ENCODE results near the gene CALML4.
"Not testable (repeated sequence)": the region's sequence is repeated elsewhere in the genome, so short reads cannot be mapped to it uniquely, and the experiment has no call there.

Gene CALML4

DNA sequence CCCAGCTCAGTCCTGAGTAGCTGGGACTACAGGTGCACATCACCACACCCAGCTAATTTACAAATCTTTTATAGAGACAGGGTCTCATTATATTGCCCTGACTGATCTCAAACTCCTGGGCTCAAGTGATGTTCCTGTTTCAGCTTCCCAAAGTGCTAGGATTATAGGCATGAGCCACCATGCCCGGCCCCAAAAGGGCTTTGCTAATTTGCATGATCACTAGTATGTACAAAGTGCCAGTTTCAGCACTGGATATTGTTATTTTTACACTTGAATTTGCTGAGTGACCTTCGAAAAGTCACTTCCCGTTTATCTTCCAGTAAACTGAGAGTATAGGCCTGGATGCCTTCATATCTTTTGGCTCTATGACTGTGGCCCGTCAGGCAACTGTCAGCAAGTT lies 12.2 kb upstream of the CALML4 start:
- H3K27ac ChIP-seq (ENCODE audit: low read depth, low read length), result no peak overlapping the region
- no peak overlapping the region for H3K9ac ChIP-seq (ENCODE audit: low read depth in 1 of 2, low read length in 2 of 2)
- H3K4me1 ChIP-seq (ENCODE audit: control insufficient read depth in 1 of 2, insufficient read depth in 2 of 2, low read length in 2 of 2), result no peaks in the 10 kb centered on the region

DNA sequence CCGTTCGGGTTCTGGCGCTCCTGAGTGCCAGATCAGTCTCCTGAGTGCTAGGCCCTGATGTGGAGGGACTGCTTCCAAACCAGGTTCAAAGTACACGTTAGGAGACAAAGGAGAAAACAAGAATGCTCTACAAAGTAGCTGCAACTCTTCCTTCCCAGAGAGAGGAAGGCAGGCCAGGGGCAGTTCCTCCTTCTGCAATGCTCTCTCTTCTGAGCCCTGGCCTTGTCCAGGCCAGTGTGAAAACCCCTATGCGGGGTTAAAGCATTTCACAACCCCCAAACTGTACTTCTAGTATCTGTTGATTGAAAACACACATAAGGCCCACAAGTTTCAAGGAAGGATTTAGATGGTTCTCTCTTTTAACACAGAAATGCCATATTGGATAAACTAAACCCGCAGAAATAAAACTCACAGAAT lies 9.7 kb upstream of the CALML4 start:
- H3K9me3 ChIP-seq (ENCODE audit: control insufficient read depth in 1 of 2, low read length in 2 of 2), result no peaks in the 10 kb centered on the region
- no peaks in the 10 kb centered on the region for H3K27me3 ChIP-seq (ENCODE audit: control insufficient read depth in 1 of 2, insufficient read depth in 2 of 2, low read length in 2 of 2)
- no peak overlapping the region for H3K9ac ChIP-seq (ENCODE audit: low read depth in 1 of 2, low read length in 2 of 2)
- H3K4me3 ChIP-seq (ENCODE audit: low read depth in 1 of 2, low read length in 2 of 2), result no peak overlapping the region
- no peak overlapping the region for H3K27ac ChIP-seq (ENCODE audit: low read depth, low read length)
- H3K36me3 ChIP-seq (ENCODE audit: control insufficient read depth in 1 of 2, insufficient read depth in 2 of 2, low read length in 2 of 2), result peaks cover 7 to 20% of the 10 kb centered on the region in 2 donors
- H3K4me1 ChIP-seq (ENCODE audit: control insufficient read depth in 1 of 2, insufficient read depth in 2 of 2, low read length in 2 of 2), result peaks cover 7 to 9% of the 10 kb centered on the region in 2 donors

More for the DNA sequence above, 12.2 kb upstream of the CALML4 start:
- Histone ChIP-seq H3K9me3 (ENCODE audit: control insufficient read depth in 1 of 2, low read length in 2 of 2) (no peaks in the 10 kb centered on the region), H3K4me3 (ENCODE audit: low read depth in 1 of 2, low read length in 2 of 2) (no peak overlapping the region), H3K27me3 (ENCODE audit: control insufficient read depth in 1 of 2, insufficient read depth in 2 of 2, low read length in 2 of 2) (no peaks in the 10 kb centered on the region), H3K36me3 (ENCODE audit: control insufficient read depth in 1 of 2, insufficient read depth in 2 of 2, low read length in 2 of 2) (peaks cover 7 to 20% of the 10 kb centered on the region in 2 donors)

DNA sequence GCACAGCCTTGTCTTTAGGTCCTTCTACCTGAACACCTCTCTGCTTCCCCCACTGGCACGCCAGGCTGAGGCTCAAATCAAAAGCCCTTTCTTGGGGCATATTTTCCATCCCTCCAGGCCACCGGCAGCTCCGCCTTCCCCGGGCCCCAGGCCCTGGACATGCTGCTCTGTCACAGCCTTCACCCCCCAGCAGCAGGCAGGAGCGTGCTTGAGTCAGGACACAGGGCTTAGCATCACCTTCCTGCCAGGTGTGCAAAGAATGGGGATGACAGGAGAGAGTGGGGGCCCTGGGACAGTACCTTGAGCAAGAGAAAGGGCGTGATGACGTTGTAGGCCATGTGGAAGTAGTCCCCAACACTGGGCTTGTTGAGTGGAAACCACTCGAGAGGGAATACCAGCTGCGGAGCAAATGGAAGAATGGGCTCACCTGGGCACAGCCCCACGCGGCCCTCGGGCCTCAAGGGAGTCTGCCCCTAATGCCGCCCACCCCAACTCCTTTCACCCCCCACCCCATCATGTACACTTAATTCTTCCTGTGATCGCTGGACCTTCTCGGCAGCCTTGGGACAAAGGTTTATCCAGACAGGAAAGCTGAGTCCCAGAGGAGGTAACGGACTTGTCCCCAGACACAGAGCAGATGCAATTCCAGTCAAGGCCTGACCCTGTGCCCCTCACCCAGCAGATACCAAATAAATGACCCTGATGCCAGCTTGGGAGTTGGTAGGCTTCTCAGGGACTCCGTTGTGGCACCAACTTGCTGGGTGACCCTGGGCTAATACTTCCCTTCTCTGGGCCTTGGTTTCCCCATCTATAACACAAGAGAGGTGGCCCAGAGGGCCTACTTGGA lies 9.1 kb upstream of the CALML4 start:
- peaks cover 8 to 13% of the 10 kb centered on the region in 2 donors for H3K4me1 ChIP-seq (ENCODE audit: control insufficient read depth in 1 of 2, insufficient read depth in 2 of 2, low read length in 2 of 2)
- no peak overlapping the region for H3K9ac ChIP-seq (ENCODE audit: low read depth in 1 of 2, low read length in 2 of 2)
- H3K27ac ChIP-seq (ENCODE audit: low read depth, low read length), result no peak overlapping the region
- H3K9me3 ChIP-seq (ENCODE audit: control insufficient read depth in 1 of 2, low read length in 2 of 2), result no peaks in the 10 kb centered on the region
- no peak overlapping the region for H3K4me3 ChIP-seq (ENCODE audit: low read depth in 1 of 2, low read length in 2 of 2)
- peaks cover 5 to 19% of the 10 kb centered on the region in 2 donors for H3K36me3 ChIP-seq (ENCODE audit: control insufficient read depth in 1 of 2, insufficient read depth in 2 of 2, low read length in 2 of 2)
- no peaks in the 10 kb centered on the region for H3K27me3 ChIP-seq (ENCODE audit: control insufficient read depth in 1 of 2, insufficient read depth in 2 of 2, low read length in 2 of 2)

DNA sequence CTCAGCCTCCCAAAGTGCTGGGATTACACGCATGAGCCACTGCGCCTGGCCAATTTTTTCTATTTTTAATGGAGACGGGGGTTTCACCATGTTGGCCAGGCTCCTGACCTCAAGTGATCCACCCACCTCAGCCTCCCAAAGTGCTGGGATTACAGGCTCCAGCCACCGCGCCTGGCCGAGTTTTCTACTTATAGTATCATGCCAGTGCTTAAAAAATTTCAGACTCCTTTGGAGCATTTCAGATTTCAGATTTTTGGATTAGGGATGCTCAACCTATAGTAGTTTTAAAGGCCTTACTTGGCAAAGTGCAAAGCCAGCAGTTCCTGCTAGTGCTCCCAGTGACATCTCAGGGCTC lies 8.3 kb upstream of the CALML4 start:
- not testable (repeated sequence) for H3K27me3 ChIP-seq (ENCODE audit: control insufficient read depth in 1 of 2, insufficient read depth in 2 of 2, low read length in 2 of 2); H3K9ac ChIP-seq (ENCODE audit: low read depth in 1 of 2, low read length in 2 of 2); H3K27ac ChIP-seq (ENCODE audit: low read depth, low read length); H3K9me3 ChIP-seq (ENCODE audit: control insufficient read depth in 1 of 2, low read length in 2 of 2); H3K4me3 ChIP-seq (ENCODE audit: low read depth in 1 of 2, low read length in 2 of 2)
- H3K36me3 ChIP-seq (ENCODE audit: control insufficient read depth in 1 of 2, insufficient read depth in 2 of 2, low read length in 2 of 2), result peaks cover 0 to 13% of the 10 kb centered on the region in 2 donors
- H3K4me1 ChIP-seq (ENCODE audit: control insufficient read depth in 1 of 2, insufficient read depth in 2 of 2, low read length in 2 of 2), result peaks cover 12 to 13% of the 10 kb centered on the region in 2 donors

DNA sequence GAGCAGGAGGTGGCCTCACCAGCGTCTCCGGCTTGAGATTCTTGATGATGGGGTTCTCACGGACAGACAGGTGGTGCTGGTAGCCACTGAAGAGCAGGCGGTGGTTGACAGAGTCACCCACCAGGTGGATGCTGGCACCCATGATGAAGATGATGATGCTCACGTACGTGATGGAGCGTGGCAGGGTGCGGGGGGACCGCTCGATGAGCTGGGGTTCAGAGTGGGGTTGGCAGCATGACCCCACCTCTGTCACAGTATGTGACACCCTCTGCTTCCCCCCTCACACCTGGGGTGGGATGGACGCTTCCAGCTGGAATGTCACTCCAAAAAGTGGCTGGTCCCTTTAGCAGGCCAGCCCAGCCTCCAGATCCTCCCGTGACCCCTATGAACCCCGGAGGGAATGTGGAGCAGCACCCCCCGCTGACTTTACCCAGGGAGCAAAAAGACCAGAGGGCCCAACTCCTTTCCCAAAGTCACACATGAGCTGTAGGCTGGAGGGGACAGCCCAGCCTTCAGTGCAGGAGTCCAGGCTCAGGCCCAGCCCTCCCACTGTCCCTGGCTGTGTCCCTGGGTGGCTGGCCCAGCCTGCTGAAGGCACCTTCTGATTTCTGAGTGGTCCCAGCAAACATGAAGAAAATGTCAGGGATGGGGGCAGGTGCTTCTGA lies 6.7 kb upstream of the CALML4 start:
- Histone ChIP-seq H3K4me1 (ENCODE audit: control insufficient read depth in 1 of 2, insufficient read depth in 2 of 2, low read length in 2 of 2) (peaks cover 12 to 15% of the 10 kb centered on the region in 2 donors), H3K27ac (ENCODE audit: low read depth, low read length) (no peak overlapping the region), H3K9ac (ENCODE audit: low read depth in 1 of 2, low read length in 2 of 2) (no peak overlapping the region)

DNA sequence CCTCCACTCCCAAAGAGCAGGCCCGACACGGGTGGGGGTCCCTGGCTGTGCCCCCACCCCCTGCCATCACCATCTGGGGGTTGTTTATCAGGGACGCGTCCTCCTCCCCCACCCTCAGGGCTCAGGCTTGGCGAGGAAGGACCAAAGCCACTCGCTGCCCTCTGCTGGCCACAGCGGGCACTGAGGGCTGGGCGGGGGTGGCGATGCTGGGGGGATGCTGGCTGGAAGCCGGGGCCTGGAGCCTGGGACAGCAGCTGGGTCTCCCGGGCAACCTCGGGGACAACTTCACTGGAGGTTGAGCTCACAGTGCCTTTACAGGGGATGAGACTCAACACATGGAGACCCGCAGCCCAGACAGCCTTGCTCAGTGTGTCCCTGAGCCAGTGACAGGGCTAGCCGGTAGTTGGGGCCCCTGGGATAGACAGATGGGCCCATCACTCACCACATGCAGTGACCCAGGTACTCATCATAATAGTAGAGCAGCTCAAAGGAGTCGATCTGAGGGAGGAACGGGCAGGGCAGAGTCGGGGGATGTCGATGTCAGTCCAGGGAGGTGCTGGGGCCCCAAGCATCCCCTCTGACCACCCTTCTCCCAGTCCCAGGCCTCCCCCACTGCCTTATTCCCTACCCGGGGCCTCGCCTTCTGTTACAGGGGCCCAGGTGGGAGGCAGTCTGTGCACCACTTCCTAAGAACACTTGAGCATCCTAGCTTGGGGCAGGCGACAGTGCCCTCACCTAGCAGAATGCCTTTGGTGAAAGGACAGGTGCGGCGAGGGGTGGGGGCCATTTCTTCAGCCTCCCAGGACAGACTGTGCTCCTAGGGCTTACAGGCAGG lies 5.9 kb upstream of the CALML4 start:
- no peak overlapping the region for H3K4me3 ChIP-seq (ENCODE audit: low read depth in 1 of 2, low read length in 2 of 2)
- H3K27me3 ChIP-seq (ENCODE audit: control insufficient read depth in 1 of 2, insufficient read depth in 2 of 2, low read length in 2 of 2), result no peaks in the 10 kb centered on the region
- no peaks in the 10 kb centered on the region for H3K9me3 ChIP-seq (ENCODE audit: control insufficient read depth in 1 of 2, low read length in 2 of 2)
- no peak overlapping the region for H3K9ac ChIP-seq (ENCODE audit: low read depth in 1 of 2, low read length in 2 of 2)
- no peak overlapping the region for H3K27ac ChIP-seq (ENCODE audit: low read depth, low read length)
- H3K36me3 ChIP-seq (ENCODE audit: control insufficient read depth in 1 of 2, insufficient read depth in 2 of 2, low read length in 2 of 2), result peaks cover 0 to 3% of the 10 kb centered on the region in 2 donors
- H3K4me1 ChIP-seq (ENCODE audit: control insufficient read depth in 1 of 2, insufficient read depth in 2 of 2, low read length in 2 of 2), result peaks cover 19 to 22% of the 10 kb centered on the region in 2 donors

More for the DNA sequence above, 6.7 kb upstream of the CALML4 start:
- no peaks in the 10 kb centered on the region for H3K9me3 ChIP-seq (ENCODE audit: control insufficient read depth in 1 of 2, low read length in 2 of 2)
- H3K4me3 ChIP-seq (ENCODE audit: low read depth in 1 of 2, low read length in 2 of 2), result no peak overlapping the region
- H3K27me3 ChIP-seq (ENCODE audit: control insufficient read depth in 1 of 2, insufficient read depth in 2 of 2, low read length in 2 of 2), result no peaks in the 10 kb centered on the region
- H3K36me3 ChIP-seq (ENCODE audit: control insufficient read depth in 1 of 2, insufficient read depth in 2 of 2, low read length in 2 of 2), result peaks cover 0 to 3% of the 10 kb centered on the region in 2 donors

DNA sequence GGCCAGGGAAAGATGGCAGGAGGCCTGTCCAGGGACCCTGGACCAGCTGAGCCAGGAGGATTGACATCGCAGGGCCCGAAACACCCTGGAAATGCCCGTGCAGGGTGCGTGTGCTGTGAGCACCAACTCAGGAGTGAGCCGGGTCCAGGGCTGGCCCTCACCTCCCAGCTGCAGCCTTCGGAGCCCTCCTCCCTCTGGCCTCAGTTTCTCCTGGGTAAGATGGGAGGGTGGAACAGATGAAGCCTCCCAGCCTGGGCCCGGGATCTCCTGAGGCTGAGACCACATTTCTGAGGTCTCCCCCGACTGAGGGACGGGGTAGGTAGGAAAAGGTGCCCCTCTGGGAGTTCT lies 5.3 kb upstream of the CALML4 start:
- no peak overlapping the region for H3K9ac ChIP-seq (ENCODE audit: low read depth in 1 of 2, low read length in 2 of 2)
- H3K4me1 ChIP-seq (ENCODE audit: control insufficient read depth in 1 of 2, insufficient read depth in 2 of 2, low read length in 2 of 2), result peaks cover 25 to 29% of the 10 kb centered on the region in 2 donors

DNA sequence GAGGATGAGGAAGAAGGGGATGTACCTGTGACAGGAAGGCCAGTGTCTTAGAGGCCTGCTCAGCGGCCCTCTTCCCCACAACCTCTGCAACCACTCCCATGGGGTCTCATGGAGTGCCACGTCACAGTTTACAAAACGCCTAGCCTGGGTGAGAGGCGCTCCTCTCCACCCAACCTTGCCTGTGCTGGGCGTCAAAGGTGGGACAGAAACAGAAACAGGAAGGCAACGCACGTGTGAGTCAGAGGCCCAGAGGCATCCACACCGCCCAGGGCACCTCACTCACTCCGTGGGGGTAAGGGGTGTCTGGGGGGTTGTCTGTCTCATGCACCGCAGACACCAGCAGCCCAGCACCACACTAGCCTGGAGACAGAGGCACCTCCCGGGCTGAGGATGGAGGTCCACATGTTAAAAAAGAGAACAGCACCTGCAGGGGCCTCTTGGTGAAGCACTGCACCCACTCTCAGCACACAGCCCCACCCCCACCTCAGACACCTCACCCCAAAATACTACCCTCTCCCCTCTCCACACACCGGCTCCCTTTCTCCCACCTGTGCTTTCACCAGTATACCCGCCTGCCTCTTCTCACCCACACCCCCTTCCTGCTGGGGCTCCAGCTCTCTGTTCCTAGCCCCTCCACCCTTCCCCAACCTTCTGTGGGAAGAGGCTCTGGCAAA lies 4.7 kb upstream of the CALML4 start:
- Histone ChIP-seq H3K36me3 (ENCODE audit: control insufficient read depth in 1 of 2, insufficient read depth in 2 of 2, low read length in 2 of 2) (no peaks in the 10 kb centered on the region), H3K9ac (ENCODE audit: low read depth in 1 of 2, low read length in 2 of 2) (no peak overlapping the region), H3K27me3 (ENCODE audit: control insufficient read depth in 1 of 2, insufficient read depth in 2 of 2, low read length in 2 of 2) (no peaks in the 10 kb centered on the region), H3K9me3 (ENCODE audit: control insufficient read depth in 1 of 2, low read length in 2 of 2) (no peaks in the 10 kb centered on the region), H3K4me1 (ENCODE audit: control insufficient read depth in 1 of 2, insufficient read depth in 2 of 2, low read length in 2 of 2) (peaks cover 27 to 30% of the 10 kb centered on the region in 2 donors), H3K27ac (ENCODE audit: low read depth, low read length) (no peak overlapping the region), H3K4me3 (ENCODE audit: low read depth in 1 of 2, low read length in 2 of 2) (no peak overlapping the region)

More for the DNA sequence above, 5.3 kb upstream of the CALML4 start:
- Histone ChIP-seq H3K27me3 (ENCODE audit: control insufficient read depth in 1 of 2, insufficient read depth in 2 of 2, low read length in 2 of 2) (no peaks in the 10 kb centered on the region), H3K36me3 (ENCODE audit: control insufficient read depth in 1 of 2, insufficient read depth in 2 of 2, low read length in 2 of 2) (no peaks in the 10 kb centered on the region), H3K9me3 (ENCODE audit: control insufficient read depth in 1 of 2, low read length in 2 of 2) (no peaks in the 10 kb centered on the region), H3K27ac (ENCODE audit: low read depth, low read length) (no peak overlapping the region), H3K4me3 (ENCODE audit: low read depth in 1 of 2, low read length in 2 of 2) (no peak overlapping the region)

DNA sequence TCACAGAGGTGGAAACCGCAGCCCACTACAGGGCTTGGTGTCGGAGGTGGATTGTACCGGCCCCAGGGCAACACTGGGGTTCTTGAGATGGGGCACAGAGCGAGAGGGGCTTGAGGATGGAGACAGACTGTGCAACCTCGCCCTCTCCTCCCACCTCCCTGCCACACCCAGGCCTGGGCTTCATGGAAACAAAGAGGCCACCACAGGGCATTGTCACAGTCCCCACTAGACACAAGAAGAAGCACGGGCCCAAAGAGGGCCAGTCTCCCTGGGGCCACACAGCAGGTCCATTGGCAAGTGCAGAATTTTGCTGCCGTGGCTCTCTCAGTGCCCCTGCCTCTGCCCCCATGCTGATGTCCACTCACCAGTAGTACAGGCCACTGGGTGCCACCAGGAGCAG lies 4.1 kb upstream of the CALML4 start:
- H3K9ac ChIP-seq (ENCODE audit: low read depth in 1 of 2, low read length in 2 of 2), result no peak overlapping the region
- H3K36me3 ChIP-seq (ENCODE audit: control insufficient read depth in 1 of 2, insufficient read depth in 2 of 2, low read length in 2 of 2), result no peaks in the 10 kb centered on the region
- H3K27me3 ChIP-seq (ENCODE audit: control insufficient read depth in 1 of 2, insufficient read depth in 2 of 2, low read length in 2 of 2), result no peaks in the 10 kb centered on the region
- no peak overlapping the region for H3K27ac ChIP-seq (ENCODE audit: low read depth, low read length)
- H3K4me3 ChIP-seq (ENCODE audit: low read depth in 1 of 2, low read length in 2 of 2), result no peak overlapping the region
- H3K9me3 ChIP-seq (ENCODE audit: control insufficient read depth in 1 of 2, low read length in 2 of 2), result no peaks in the 10 kb centered on the region
- H3K4me1 ChIP-seq (ENCODE audit: control insufficient read depth in 1 of 2, insufficient read depth in 2 of 2, low read length in 2 of 2), result peaks cover 30 to 31% of the 10 kb centered on the region in 2 donors

All from duodenal mucosa (tissue), 2 donors.